OCI-LY7 (cell line): ENCODE measurements around the gene RAD51B. TPM values are rescaled to one million over a fixed set of nuclear protein-coding genes. Genes with fewer than 3 reads are reported as not detected.

ENCODE experiments used
- BruUV-seq: library from RNA; stranded (reverse); fragments of 400-500 nt; replicated peaks from 2 replicates; lab custom pipeline; 2021; lab: Mats Ljungman, UMichigan
- CTCF ChIA-PET: fragments of 300-600 bp; sonication (Branson Sonifier 250); formaldehyde crosslinking; loops from one replicate; lab custom pipeline; 2022; ENCODE audit warnings: antibody characterized with exemption; ENCODE audit not compliant: unreplicated experiment; lab: Charles Lee
- POLR2A ChIA-PET: fragments of 300-600 bp; sonication (Branson Sonifier 250); formaldehyde crosslinking; loops from one replicate; lab custom pipeline; 2022; ENCODE audit warnings: antibody characterized with exemption; lab: Charles Lee
- DNase-seq: peaks from one replicate; pipeline ENCODE4 v3.0.0-alpha.2; 2015; ENCODE audit warnings: low spot score
- H2AFZ ChIP-seq: fragments of 200-600 bp; sonication (generic), shearing (Covaris generic); 2 replicates; pipeline ENCODE4 v1.6.1; 2014; ENCODE audit warnings: mild to moderate bottlenecking, antibody characterized with exemption, low read length, moderate library complexity
- H3K27ac ChIP-seq: fragments of 200-600 bp; sonication (generic); 2 replicates; pipeline ENCODE4 v1.5.1; 2014; ENCODE audit warnings: mixed run types, low read depth, mild to moderate bottlenecking, moderate library complexity, low read length, inconsistent platforms; ENCODE audit not compliant: poor library complexity, severe bottlenecking
- H3K36me3 ChIP-seq: fragments of 200-600 bp; sonication (generic); 2 replicates; pipeline ENCODE4 v1.6.1; 2014; ENCODE audit warnings: mild to moderate bottlenecking, antibody characterized with exemption, low read length, moderate library complexity, mixed read lengths; ENCODE audit not compliant: insufficient read depth
- H3K4me1 ChIP-seq: fragments of 200-600 bp; sonication (generic); 2 replicates; pipeline ENCODE4 v1.5.1; 2014; ENCODE audit warnings: mild to moderate bottlenecking, low read length; ENCODE audit not compliant: insufficient read depth, poor library complexity, severe bottlenecking
- H3K4me2 ChIP-seq: fragments of 200-600 bp; sonication (generic); 2 replicates; pipeline ENCODE4 v1.6.1; 2014; ENCODE audit warnings: mild to moderate bottlenecking, low read length
- H3K4me3 ChIP-seq: fragments of 200-600 bp; sonication (generic); 2 replicates; pipeline ENCODE4 v1.5.1; 2014; ENCODE audit warnings: mild to moderate bottlenecking, low read depth, low read length; ENCODE audit not compliant: poor library complexity, severe bottlenecking
- H3K79me2 ChIP-seq: fragments of 200-600 bp; sonication (generic); 2 replicates; pipeline ENCODE4 v1.6.1; 2016; ENCODE audit warnings: low read depth, mild to moderate bottlenecking, low read length, moderate library complexity, mixed read lengths; ENCODE audit not compliant: insufficient read depth
- H3K9me2 ChIP-seq: fragments of 200-600 bp; sonication (generic); 2 replicates; pipeline ENCODE4 v1.6.1; 2016; ENCODE audit warnings: mild to moderate bottlenecking, low read length, mixed read lengths; ENCODE audit not compliant: insufficient read depth
- H3K9me3 ChIP-seq: fragments of 200-600 bp; sonication (generic); 2 replicates; pipeline ENCODE4 v1.6.1; 2014; ENCODE audit warnings: mild to moderate bottlenecking, mixed run types, low read length, mixed read lengths
- H4K20me1 ChIP-seq: fragments of 200-600 bp; sonication (generic); 2 replicates; pipeline ENCODE4 v1.6.1; 2014; ENCODE audit warnings: mild to moderate bottlenecking, antibody characterized with exemption, low read length, moderate library complexity, mixed read lengths; ENCODE audit not compliant: insufficient read depth
- CTCF ChIP-seq: fragments of 200-600 bp; sonication (generic); conservative IDR thresholded peaks from 2 replicates; pipeline ENCODE4 v1.5.1; 2014; ENCODE audit warnings: mild to moderate bottlenecking, antibody characterized with exemption, low read length, moderate library complexity, mixed read lengths
- EZH2phosphoT487 ChIP-seq: fragments of 200-600 bp; sonication (generic); IDR thresholded peaks from 2 replicates; pipeline ENCODE4 v1.6.1; 2018; ENCODE audit warnings: low read depth, borderline replicate concordance, mild to moderate bottlenecking, mixed run types, antibody characterized with exemption, low read length, moderate library complexity, mixed read lengths
- intact Hi-C: fragments of 100-400 bp; cut with micrococcal nuclease; formaldehyde crosslinking; loops from one replicate; pipeline ENCODE4 v1.10.0; 2022; ENCODE audit not compliant: unreplicated experiment
- total RNA-seq, 2 experiments: library from RNA; depleted of rRNA in 1 of 2; stranded (reverse); fragments of >200 nt in 1 of 2; shearing (Covaris generic) in 1 of 2; gene quantifications; 2 replicates each; pipeline ENCODE4 v1.2.3, GENCODE V29; 2014 to 2022

The RAD51B gene
- total RNA-seq, 2 experiments from 2014 or later: 41.4 to 89.9 TPM

GRCh38 chr14:68657300-68658028, 837.9 kb downstream of the RAD51B start:
- Histone ChIP-seq H3K27ac (no peak overlapping the region), H3K4me2 (no peak overlapping the region), H3K4me1 (no peaks in the 10 kb centered on the region), H3K9me3 (no peaks in the 10 kb centered on the region), H2AFZ (no peak overlapping the region), H3K4me3 (no peak overlapping the region), H3K9me2 (no peaks in the 10 kb centered on the region), H4K20me1 (no peaks in the 10 kb centered on the region), H3K36me3 (no peaks in the 10 kb centered on the region), H3K79me2 (no peaks in the 10 kb centered on the region)
- TF ChIP-seq EZH2phosphoT487: no peak
- TF ChIP-seq CTCF: no peak
- POLR2A ChIA-PET: interaction anchor here (0.5 to 0.6 kb wide), 2 partner anchors 123 to 154 kb away, joined by 3 read pairs; no protein-coding TSS in a partner anchor
- no peak for DNase-seq
- intact Hi-C loops: no loop called here
- no TSS peak for BruUV-seq
- CTCF ChIA-PET: no interaction called here

GRCh38 chr14:68658029-68658509, 838.5 kb downstream of the RAD51B start:
- ChIA-PET CTCF (interaction anchor here (0.6 kb wide), 1 partner anchor 34 kb away, joined by 3 read pairs; no protein-coding TSS in a partner anchor), POLR2A (no interaction called here)
- H3K4me2 ChIP-seq: no peak overlapping the region
- intact Hi-C loops: no loop called here
- H2AFZ ChIP-seq: no peak overlapping the region
- DNase-seq: no peak
- no peaks in the 10 kb centered on the region for H3K79me2 ChIP-seq
- H3K9me2 ChIP-seq: no peaks in the 10 kb centered on the region
- no peak overlapping the region for H3K27ac ChIP-seq
- no peaks in the 10 kb centered on the region for H3K9me3 ChIP-seq
- H3K4me3 ChIP-seq: no peak overlapping the region
- TF ChIP-seq EZH2phosphoT487: no peak
- no peak for TF ChIP-seq CTCF
- BruUV-seq: no TSS peak
- H3K36me3 ChIP-seq: no peaks in the 10 kb centered on the region
- H3K4me1 ChIP-seq: no peaks in the 10 kb centered on the region
- H4K20me1 ChIP-seq: no peaks in the 10 kb centered on the region
